IMR-90 (cell line): ENCODE data around the gene NPHP4. TPM values are rescaled to one million over a fixed set of nuclear protein-coding genes. Genes with fewer than 3 reads are reported as not detected.

ENCODE experiments used
- ATAC-seq: fragments of 200-7000 bp; cut with Tn5 transposase; 2 replicates; pipeline ENCODE4 v1.9.1; 2020; ENCODE audit warnings: low read depth, mild to moderate bottlenecking, moderate library complexity
- BruUV-seq: library from RNA; stranded (reverse); fragments of 400-500 nt; replicated peaks from 2 replicates; lab custom pipeline; 2021; lab: Mats Ljungman, UMichigan
- CTCF ChIA-PET: fragments of 300-600 bp; formaldehyde crosslinking; extraction: SDS; loops from one replicate; lab custom pipeline; 2021; ENCODE audit warnings: antibody characterized with exemption; lab: Yijun Ruan, JAX
- POLR2A ChIA-PET: fragments of 300-600 bp; sonication (Branson Sonifier 250); formaldehyde crosslinking; loops from one replicate; lab custom pipeline; 2022; ENCODE audit warnings: antibody characterized with exemption; ENCODE audit not compliant: unreplicated experiment; lab: Charles Lee
- DNase-seq: peaks from one replicate; pipeline ENCODE4 v3.0.0; 2013
- H2AFZ ChIP-seq: replicated peaks from 2 replicates; pipeline ENCODE3; 2013; ENCODE audit warnings: low read length, mild to moderate bottlenecking; ENCODE audit not compliant: poor library complexity
- H2AK5ac ChIP-seq: 2 replicates; pipeline ENCODE4 v1.6.1; 2013; ENCODE audit warnings: low read depth, low read length, inconsistent platforms
- H2AK9ac ChIP-seq: replicated peaks from 2 replicates; pipeline ENCODE3; 2013; ENCODE audit warnings: mild to moderate bottlenecking, low read depth, low read length, moderate library complexity; ENCODE audit not compliant: poor library complexity
- H2BK120ac ChIP-seq: 2 replicates; pipeline ENCODE4 v1.6.1; 2013; ENCODE audit warnings: low read depth, low read length, inconsistent platforms
- H2BK15ac ChIP-seq: 3 replicates; pipeline ENCODE4 v1.6.1; 2013; ENCODE audit warnings: low read depth, low read length, inconsistent platforms
- H2BK20ac ChIP-seq: 2 replicates; pipeline ENCODE4 v1.6.1; 2013; ENCODE audit warnings: low read depth, mild to moderate bottlenecking, inconsistent platforms, low read length, moderate library complexity
- H2BK5ac ChIP-seq: 2 replicates; pipeline ENCODE4 v1.6.1; 2013; ENCODE audit warnings: mild to moderate bottlenecking, low read depth, low read length, inconsistent platforms; ENCODE audit not compliant: poor library complexity, severe bottlenecking
- H3K14ac ChIP-seq: replicated peaks from 2 replicates; pipeline ENCODE4 v1.6.1; 2013; ENCODE audit warnings: low read depth, low read length, inconsistent platforms
- H3K18ac ChIP-seq: 2 replicates; pipeline ENCODE4 v1.6.1; 2013; ENCODE audit warnings: low read depth, low read length, control low read depth
- H3K23ac ChIP-seq: 2 replicates; pipeline ENCODE4 v1.6.1; 2013; ENCODE audit warnings: low read depth, low read length, inconsistent platforms
- H3K27ac ChIP-seq: 2 replicates; pipeline ENCODE4 v1.5.1; 2013; ENCODE audit warnings: mild to moderate bottlenecking, control low read depth, low read length; ENCODE audit not compliant: insufficient read depth
- H3K27me3 ChIP-seq: 2 replicates; pipeline ENCODE4 v1.6.1; 2013; ENCODE audit warnings: low read length; ENCODE audit not compliant: control insufficient read depth, insufficient read depth
- H3K36me3 ChIP-seq: 2 replicates; pipeline ENCODE4 v1.6.1; 2013; ENCODE audit warnings: low read length, mixed read lengths; ENCODE audit not compliant: control insufficient read depth, insufficient read depth
- H3K4ac ChIP-seq: 2 replicates; pipeline ENCODE4 v1.6.1; 2013; ENCODE audit warnings: low read depth, low read length, inconsistent platforms
- H3K4me1 ChIP-seq: 2 replicates; pipeline ENCODE4 v1.6.1; 2013; ENCODE audit warnings: low read length, mixed read lengths; ENCODE audit not compliant: control insufficient read depth, insufficient read depth
- H3K4me2 ChIP-seq: 2 replicates; pipeline ENCODE4 v1.6.1; 2013; ENCODE audit warnings: low read depth, mild to moderate bottlenecking, control low read depth, low read length, moderate library complexity
- H3K4me3 ChIP-seq: 2 replicates; pipeline ENCODE4 v1.5.1; 2013; ENCODE audit warnings: low read depth, mild to moderate bottlenecking, control low read depth, low read length, moderate library complexity; ENCODE audit not compliant: insufficient read depth
- H3K56ac ChIP-seq: 2 replicates; pipeline ENCODE4 v1.6.1; 2013; ENCODE audit warnings: low read length, inconsistent platforms; ENCODE audit not compliant: insufficient read depth; ENCODE audit errors: extremely low read depth
- H3K79me1 ChIP-seq, 2 experiments: 2 replicates each; pipeline ENCODE4 v1.6.1; 2013; ENCODE audit warnings: low read length in 2 of 2, inconsistent platforms in 1 of 2, low read depth in 1 of 2
- H3K9ac ChIP-seq: 2 replicates; pipeline ENCODE4 v1.6.1; 2013; ENCODE audit warnings: low read depth, low read length, control low read depth
- H3K9me1 ChIP-seq: 2 replicates; pipeline ENCODE4 v1.6.1; 2013; ENCODE audit warnings: low read length, inconsistent platforms; ENCODE audit not compliant: insufficient read depth
- H3K9me3 ChIP-seq: 2 replicates; pipeline ENCODE4 v1.6.1; 2013; ENCODE audit warnings: low read length; ENCODE audit not compliant: control insufficient read depth, insufficient read depth
- H4K20me1 ChIP-seq: 2 replicates; pipeline ENCODE4 v1.6.1; 2013; ENCODE audit warnings: low read length, inconsistent platforms; ENCODE audit not compliant: insufficient read depth
- H4K5ac ChIP-seq: 2 replicates; pipeline ENCODE4 v1.6.1; 2013; ENCODE audit warnings: mild to moderate bottlenecking, low read depth, low read length, control low read depth
- H4K8ac ChIP-seq, 2 experiments: 2 replicates each; pipeline ENCODE4 v1.6.1; 2013; ENCODE audit warnings: low read depth in 2 of 2, low read length in 2 of 2, control low read depth in 1 of 2, inconsistent platforms in 1 of 2
- H4K91ac ChIP-seq: 2 replicates; pipeline ENCODE4 v1.6.1; 2013; ENCODE audit warnings: low read depth, low read length, inconsistent platforms; ENCODE audit not compliant: insufficient read depth
- MAFK ChIP-seq: IDR thresholded peaks from 2 replicates; pipeline ENCODE4 v1.6.1; 2012; ENCODE audit warnings: low read depth, low read length, improper control_type of control experiment
- MXI1 ChIP-seq: IDR thresholded peaks from 2 replicates; pipeline ENCODE4 v1.6.1; 2012; ENCODE audit warnings: low read depth, mild to moderate bottlenecking, low read length, moderate library complexity, borderline replicate concordance
- WGBS, 2 experiments: methylation state at CpG; one replicate each; pipeline versions ENCODE4 v1.1.5 to v1.1.7; 2013; ENCODE audit warnings: missing lambda C conversion rate in 2 of 2; ENCODE audit not compliant: insufficient read length in 1 of 2; ENCODE audit errors: extremely low coverage in 2 of 2; 5-methylcytosine and 5-hydroxymethylcytosine counted together
- dilution Hi-C: fragments of 300-500 bp; cut with HindIII; formaldehyde crosslinking; loops from one replicate; pipeline ENCODE4 v1.14.3; 2018; ENCODE audit warnings: low sequenced_read_pairs; ENCODE audit not compliant: unreplicated experiment
- in situ Hi-C: fragments of 300-500 bp; cut with MboI; formaldehyde crosslinking; loops from 3 replicates; pipeline ENCODE4 v1.14.3; 2019; ENCODE audit warnings: low sequenced_read_pairs, inconsistent platforms, mixed read lengths
- intact Hi-C: fragments of 100-400 bp; cut with micrococcal nuclease; formaldehyde crosslinking; loops from 2 replicates; pipeline ENCODE4 v1.10.0; 2022
- polyA plus RNA-seq, 3 experiments: library from polyadenylated mRNA; depleted of rRNA; stranded (reverse); fragments of >200 nt; gene quantifications; 2 replicates each; pipeline ENCODE4 v1.2.3, GENCODE V29; 2012; ENCODE audit warnings: low replicate concordance in 1 of 3
- total RNA-seq: library from RNA; depleted of rRNA; stranded (reverse); fragments of >200 nt; gene quantifications from 2 replicates; pipeline ENCODE4 v1.2.3, GENCODE V29; 2012
- TF ChIP-seq, protein P1 (sequence below): conservative IDR thresholded peaks from 2 replicates; pipeline ENCODE4 v1.5.1; 2012; ENCODE audit warnings: mild to moderate bottlenecking, low read depth, low read length, improper control_type of control experiment

NPHP4 gene
- total and polyA plus RNA-seq, 2 of the 4 experiments (the other 2 are of a cell fraction), result 2.0 to 5.5 TPM

DNA sequence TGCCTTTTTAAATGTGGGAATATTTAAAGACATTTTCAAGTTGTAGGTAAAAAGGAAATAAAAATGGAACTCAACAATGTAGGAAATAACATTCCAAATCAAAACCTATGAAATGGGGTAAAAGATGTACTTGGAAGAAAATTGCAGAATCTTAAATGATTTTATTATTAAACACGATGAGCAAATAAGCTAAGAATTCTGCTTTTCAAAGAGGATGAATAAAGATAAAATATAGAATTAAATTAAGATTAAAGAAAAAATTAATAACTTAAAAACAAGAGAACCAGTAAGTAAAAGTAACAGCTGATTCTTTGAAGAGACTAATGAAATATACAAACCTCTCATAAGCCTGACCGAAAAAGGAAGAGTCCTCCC lies 74.0 kb downstream of the NPHP4 start:
- no peak overlapping the region for H3K14ac ChIP-seq
- H3K79me1 ChIP-seq, result no peaks in the 10 kb centered on the region
- no peaks in the 10 kb centered on the region for H3K36me3 ChIP-seq
- dilution Hi-C loops (no loop called here), in situ Hi-C loops (loop anchor here (5.0 to 25.0 kb wide), 2 partner anchors 406 to 2006 kb away; partner anchors contain the start of gene C1orf174), intact Hi-C loops (no loop called here)
- H3K23ac ChIP-seq, result no peak overlapping the region
- no peak overlapping the region for H3K4me3 ChIP-seq
- no peak for ATAC-seq
- H4K8ac ChIP-seq, result no peak overlapping the region
- H2AFZ ChIP-seq, result no peak overlapping the region
- H2AK9ac ChIP-seq, result no peak overlapping the region
- no peak overlapping the region for H3K18ac ChIP-seq
- H4K5ac ChIP-seq, result no peak overlapping the region
- no peak overlapping the region for H3K27ac ChIP-seq
- H2AK5ac ChIP-seq, result no peak overlapping the region
- H3K9me3 ChIP-seq, result no peaks in the 10 kb centered on the region
- H3K27me3 ChIP-seq, result no peaks in the 10 kb centered on the region
- POLR2A ChIA-PET, result no interaction called here
- H2BK15ac ChIP-seq, result no peak overlapping the region
- no peak overlapping the region for H3K4me2 ChIP-seq
- CTCF ChIA-PET, result no interaction called here
- WGBS, 2 experiments, result no CpG with 5 or more reads among the region's 2 CpGs
- BruUV-seq, result no TSS peak
- H4K91ac ChIP-seq, result no peak overlapping the region
- no peak overlapping the region for H3K56ac ChIP-seq
- H3K9ac ChIP-seq, result no peak overlapping the region
- no peak overlapping the region for H2BK5ac ChIP-seq
- DNase-seq, result no peak
- no peak overlapping the region for H2BK20ac ChIP-seq
- no peak for TF ChIP-seq MAFK
- TF ChIP-seq MXI1, result no peak
- TF ChIP-seq, protein P1, sequence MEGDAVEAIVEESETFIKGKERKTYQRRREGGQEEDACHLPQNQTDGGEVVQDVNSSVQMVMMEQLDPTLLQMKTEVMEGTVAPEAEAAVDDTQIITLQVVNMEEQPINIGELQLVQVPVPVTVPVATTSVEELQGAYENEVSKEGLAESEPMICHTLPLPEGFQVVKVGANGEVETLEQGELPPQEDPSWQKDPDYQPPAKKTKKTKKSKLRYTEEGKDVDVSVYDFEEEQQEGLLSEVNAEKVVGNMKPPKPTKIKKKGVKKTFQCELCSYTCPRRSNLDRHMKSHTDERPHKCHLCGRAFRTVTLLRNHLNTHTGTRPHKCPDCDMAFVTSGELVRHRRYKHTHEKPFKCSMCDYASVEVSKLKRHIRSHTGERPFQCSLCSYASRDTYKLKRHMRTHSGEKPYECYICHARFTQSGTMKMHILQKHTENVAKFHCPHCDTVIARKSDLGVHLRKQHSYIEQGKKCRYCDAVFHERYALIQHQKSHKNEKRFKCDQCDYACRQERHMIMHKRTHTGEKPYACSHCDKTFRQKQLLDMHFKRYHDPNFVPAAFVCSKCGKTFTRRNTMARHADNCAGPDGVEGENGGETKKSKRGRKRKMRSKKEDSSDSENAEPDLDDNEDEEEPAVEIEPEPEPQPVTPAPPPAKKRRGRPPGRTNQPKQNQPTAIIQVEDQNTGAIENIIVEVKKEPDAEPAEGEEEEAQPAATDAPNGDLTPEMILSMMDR, result no peak
- no peak overlapping the region for H2BK120ac ChIP-seq
- H3K9me1 ChIP-seq, result no peaks in the 10 kb centered on the region
- H3K4ac ChIP-seq, result no peak overlapping the region
- peaks cover 5% of the 10 kb centered on the region for H3K4me1 ChIP-seq
- H4K20me1 ChIP-seq, result peaks cover 3% of the 10 kb centered on the region; the same call in 1 of the 2 replicates
